PFSK-1 (cell line): ENCODE results near the gene PSMC3IP.

Experiments used
- FOXP2 ChIP-seq: optimal IDR thresholded peaks from 2 replicates; pipeline ENCODE3; 2011; ENCODE audit warnings: borderline replicate concordance, control low read depth, inconsistent platforms; ENCODE audit not compliant: insufficient read depth; ENCODE audit errors: extremely low read length, extremely low read depth
- POLR2AphosphoS5 ChIP-seq: IDR thresholded peaks from 2 replicates; pipeline ENCODE4 v1.6.1; 2012; ENCODE audit warnings: low read depth, mild to moderate bottlenecking, control low read depth, low read length, moderate library complexity
- REST ChIP-seq, 2 experiments: IDR thresholded peaks; 2 replicates each; pipeline versions ENCODE4 v1.6.1 to v1.8.0; 2011 to 2012; ENCODE audit warnings: low read depth in 2 of 2, low read length in 2 of 2, control low read depth in 1 of 2, inconsistent platforms in 1 of 2, mild to moderate bottlenecking in 1 of 2, moderate library complexity in 1 of 2; ENCODE audit not compliant: insufficient read depth in 1 of 2
- SIN3A ChIP-seq: IDR thresholded peaks from 2 replicates; pipeline ENCODE4 v1.6.1; 2012; ENCODE audit warnings: mild to moderate bottlenecking, low read length, moderate library complexity, borderline replicate concordance; ENCODE audit not compliant: insufficient read depth
- TAF1 ChIP-seq: IDR thresholded peaks from 2 replicates; pipeline ENCODE4 v1.6.1; 2012; ENCODE audit warnings: low read length, control low read depth, borderline replicate concordance; ENCODE audit not compliant: insufficient read depth

DNA sequence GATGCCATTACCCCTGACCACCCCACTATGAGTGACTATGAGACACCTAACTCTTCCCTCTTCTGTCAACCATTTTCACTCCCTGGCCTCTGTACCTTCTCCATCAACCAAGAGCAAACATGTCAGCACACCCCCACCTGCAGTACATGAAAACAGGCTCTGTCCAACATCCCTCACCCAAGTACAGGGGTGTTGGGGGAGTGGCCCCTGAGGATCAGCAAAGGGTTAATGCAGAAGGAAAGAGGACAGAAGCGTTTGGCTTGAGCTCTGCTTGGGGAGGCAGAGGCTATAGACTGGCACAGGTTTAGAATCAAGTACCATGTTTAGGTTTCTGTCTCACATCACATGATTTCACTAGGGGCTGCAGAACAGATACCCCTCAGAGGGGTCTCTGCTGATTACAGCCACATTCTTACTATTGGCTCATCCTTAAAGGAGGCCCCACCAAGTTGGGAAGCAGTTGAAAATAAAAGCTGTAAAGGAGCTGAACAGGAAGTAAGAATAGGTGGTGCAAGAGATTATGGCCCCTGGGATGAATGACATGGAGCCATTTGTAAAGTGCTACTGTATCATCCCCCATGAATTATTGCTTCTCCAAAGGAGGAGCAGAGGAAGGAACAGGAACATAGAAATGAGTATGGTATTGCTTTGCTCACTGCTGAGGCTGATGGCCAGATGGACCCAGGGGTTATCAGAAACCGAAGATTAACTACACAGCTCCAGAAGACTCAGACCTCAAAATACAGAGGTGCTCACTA, 2.4 kb upstream of the PSMC3IP start:
- TF ChIP-seq POLR2AphosphoS5 = no peak
- no peak for TF ChIP-seq REST (IDR thresholded peaks at IDR 0.05; ENCODE audit: insufficient read depth in 1 of 2, low read depth in 2 of 2, low read length in 2 of 2)
- no peak for TF ChIP-seq SIN3A
- TF ChIP-seq TAF1 = no peak
- no peak for TF ChIP-seq FOXP2
